ENCODE results near the gene NOCT.

GRCh38 chr4:139020384-139020783, 4.8 kb downstream of the NOCT start:
- no peak for TF ChIP-seq CTCF (IDR thresholded peaks at IDR 0.05; ENCODE audit: extremely low read depth in 1 of 2, insufficient read depth in 1 of 2, low read depth in 1 of 2, low read length in 2 of 2)
- no peak for TF ChIP-seq POLR2AphosphoS5 (IDR thresholded peaks at IDR 0.05; ENCODE audit: insufficient read depth, low read depth, low read length)

Data from endothelial cell of umbilical vein (primary cell).